ENCODE measurements around the gene AFF4. TPM values are rescaled to one million over a fixed set of nuclear protein-coding genes. Genes with fewer than 3 reads are reported as not detected.

The AFF4 gene
- total RNA-seq, 1 experiment from 2014 or later = 38.6 TPM

DNA sequence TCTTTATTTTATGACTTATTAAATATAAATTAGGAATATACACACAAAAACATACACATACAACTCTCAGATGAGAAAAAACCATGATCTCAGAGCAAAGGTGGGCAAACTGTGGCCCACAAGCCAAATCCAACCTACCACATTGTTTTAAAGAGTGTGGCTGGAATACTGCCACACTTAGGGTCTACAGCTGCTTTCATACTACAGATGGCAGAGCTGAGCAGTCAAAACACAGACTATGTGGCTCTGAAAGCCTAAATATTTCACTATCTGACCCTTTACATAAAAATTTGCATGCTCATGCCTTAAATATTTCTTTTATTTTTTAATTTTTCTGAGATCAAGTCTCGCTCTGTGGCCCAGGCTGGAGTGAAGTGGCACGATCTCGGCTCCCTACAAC, 61.7 kb downstream of the AFF4 start:
- Histone ChIP-seq H3K4me3 (replicated peaks in 1 of 2; ENCODE audit: low read depth in 1 of 2, low read length in 2 of 2) (no peak overlapping the region), H2AFZ (ENCODE audit: low read depth, low read length, poor library complexity, severe bottlenecking) (no peak overlapping the region), H3K9me3 (ENCODE audit: control insufficient read depth in 1 of 2, insufficient read depth in 1 of 2, low read depth in 1 of 2, low read length in 2 of 2) (no peaks in the 10 kb centered on the region), H3K27me3 (ENCODE audit: insufficient read depth, low read length) (no peaks in the 10 kb centered on the region), H3K27ac (ENCODE audit: low read depth, low read length) (no peak overlapping the region), H3K4me2 (ENCODE audit: low read length) (no peak overlapping the region), H3K9me2 (ENCODE audit: insufficient read depth) (no peaks in the 10 kb centered on the region), H3K9ac (ENCODE audit: low read length) (no peak overlapping the region), H4K20me1 (ENCODE audit: insufficient read depth) (no peaks in the 10 kb centered on the region), H3K36me3 (ENCODE audit: control insufficient read depth in 1 of 2, insufficient read depth in 2 of 2, low read length in 2 of 2) (peaks cover 17 to 21% of the 10 kb centered on the region in 2 experiments), H3K79me2 (ENCODE audit: insufficient read depth, low read length) (0 out of 2 replicates have a peak, but pooled peaks cover 6% of the 10 kb centered on the region), H3K4me1 (ENCODE audit: control insufficient read depth in 1 of 2, insufficient read depth in 2 of 2, low read length in 2 of 2) (no peaks in the 10 kb centered on the region)
- TF ChIP-seq POLR2A (IDR thresholded peaks at IDR 0.05; ENCODE audit: borderline replicate concordance, extremely low read depth, insufficient read depth, insufficient read length) = no peak
- no peak for TF ChIP-seq CTCF (IDR thresholded peaks at IDR 0.05 in 2 of 3, conservative IDR thresholded peaks at IDR 0.05 in 1 of 3; ENCODE audit: borderline replicate concordance in 1 of 3, insufficient read depth in 1 of 3, low read depth in 2 of 3, low read length in 2 of 3)
- no peak for TF ChIP-seq FOSL1 (IDR thresholded peaks at IDR 0.05; ENCODE audit: low read depth)
- TF ChIP-seq SRF (IDR thresholded peaks at IDR 0.05; ENCODE audit: low read depth) = no peak
- no peak for TF ChIP-seq EGR1 (IDR thresholded peaks at IDR 0.05; ENCODE audit: low read depth)
- no peak for TF ChIP-seq JUND (IDR thresholded peaks at IDR 0.05)
- no peak for TF ChIP-seq ZFX (IDR thresholded peaks at IDR 0.05)
- no peak for TF ChIP-seq ZNF274 (IDR thresholded peaks at IDR 0.05; ENCODE audit: low read depth, low read length)
- TF ChIP-seq POLR2AphosphoS5 (IDR thresholded peaks at IDR 0.05; ENCODE audit: low read depth, low read length) = no peak
- no peak for TF ChIP-seq EZH2 (IDR thresholded peaks at IDR 0.05)
- TF ChIP-seq TCF7L2 (IDR thresholded peaks at IDR 0.05; ENCODE audit: borderline replicate concordance, extremely low read depth, insufficient read depth, insufficient read length) = no peak
- no peak for TF ChIP-seq CBX3 (IDR thresholded peaks at IDR 0.05; ENCODE audit: low read depth)
- TF ChIP-seq, protein P1, sequence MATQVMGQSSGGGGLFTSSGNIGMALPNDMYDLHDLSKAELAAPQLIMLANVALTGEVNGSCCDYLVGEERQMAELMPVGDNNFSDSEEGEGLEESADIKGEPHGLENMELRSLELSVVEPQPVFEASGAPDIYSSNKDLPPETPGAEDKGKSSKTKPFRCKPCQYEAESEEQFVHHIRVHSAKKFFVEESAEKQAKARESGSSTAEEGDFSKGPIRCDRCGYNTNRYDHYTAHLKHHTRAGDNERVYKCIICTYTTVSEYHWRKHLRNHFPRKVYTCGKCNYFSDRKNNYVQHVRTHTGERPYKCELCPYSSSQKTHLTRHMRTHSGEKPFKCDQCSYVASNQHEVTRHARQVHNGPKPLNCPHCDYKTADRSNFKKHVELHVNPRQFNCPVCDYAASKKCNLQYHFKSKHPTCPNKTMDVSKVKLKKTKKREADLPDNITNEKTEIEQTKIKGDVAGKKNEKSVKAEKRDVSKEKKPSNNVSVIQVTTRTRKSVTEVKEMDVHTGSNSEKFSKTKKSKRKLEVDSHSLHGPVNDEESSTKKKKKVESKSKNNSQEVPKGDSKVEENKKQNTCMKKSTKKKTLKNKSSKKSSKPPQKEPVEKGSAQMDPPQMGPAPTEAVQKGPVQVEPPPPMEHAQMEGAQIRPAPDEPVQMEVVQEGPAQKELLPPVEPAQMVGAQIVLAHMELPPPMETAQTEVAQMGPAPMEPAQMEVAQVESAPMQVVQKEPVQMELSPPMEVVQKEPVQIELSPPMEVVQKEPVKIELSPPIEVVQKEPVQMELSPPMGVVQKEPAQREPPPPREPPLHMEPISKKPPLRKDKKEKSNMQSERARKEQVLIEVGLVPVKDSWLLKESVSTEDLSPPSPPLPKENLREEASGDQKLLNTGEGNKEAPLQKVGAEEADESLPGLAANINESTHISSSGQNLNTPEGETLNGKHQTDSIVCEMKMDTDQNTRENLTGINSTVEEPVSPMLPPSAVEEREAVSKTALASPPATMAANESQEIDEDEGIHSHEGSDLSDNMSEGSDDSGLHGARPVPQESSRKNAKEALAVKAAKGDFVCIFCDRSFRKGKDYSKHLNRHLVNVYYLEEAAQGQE (IDR thresholded peaks at IDR 0.05; ENCODE audit: low read depth) = no peak
- TF ChIP-seq, protein P2, sequence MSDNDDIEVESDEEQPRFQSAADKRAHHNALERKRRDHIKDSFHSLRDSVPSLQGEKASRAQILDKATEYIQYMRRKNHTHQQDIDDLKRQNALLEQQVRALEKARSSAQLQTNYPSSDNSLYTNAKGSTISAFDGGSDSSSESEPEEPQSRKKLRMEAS (IDR thresholded peaks at IDR 0.05) = no peak
- no peak for TF ChIP-seq ZBTB33 (IDR thresholded peaks at IDR 0.05; ENCODE audit: extremely low read depth, insufficient replicate concordance, low read length)
- ChIA-PET POLR2A (no interaction called here), CTCF (no interaction called here), RAD21 (ENCODE audit: low non-redundant PET in 1 of 2, low total read pairs in 2 of 2, uncharacterized antibody in 2 of 2, unreplicated experiment in 2 of 2) (no interaction called here)
- no TSS peak for BruUV-seq (replicated peaks)
- DNase-seq (ENCODE audit: low read depth, low spot score) (no peak), ATAC-seq (no peak)
- intact Hi-C loops (cut with micrococcal nuclease) = no loop called here
